ENCODE data around the gene CFAP99.

Gene CFAP99

DNA sequence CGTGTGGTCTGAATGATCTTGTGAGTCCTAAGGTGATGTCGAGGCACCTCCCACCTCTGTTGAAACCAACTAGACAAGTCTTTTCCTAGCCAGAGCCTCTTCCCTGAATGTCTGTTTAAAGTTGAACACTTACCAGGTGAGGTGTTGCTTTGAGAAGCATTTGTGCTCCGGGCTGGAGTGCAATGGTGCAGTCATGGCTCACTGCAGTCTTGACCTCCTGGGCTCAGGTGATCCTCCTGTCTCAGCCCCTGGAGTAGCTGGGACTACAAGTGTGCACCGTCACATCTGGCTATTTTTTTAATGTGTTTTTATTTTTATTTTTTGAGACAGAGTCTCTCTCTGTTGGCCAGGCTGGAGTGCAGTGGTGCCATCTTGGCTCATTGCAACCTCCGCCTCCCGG is 68.2 kb downstream of the CFAP99 start:
- ATAC-seq = no peak
- TF ChIP-seq ZNF70 (CRISPR knock-in tag; IDR thresholded peaks at IDR 0.05) (no peak), CSDC2 (CRISPR knock-in tag; IDR thresholded peaks at IDR 0.05) (no peak), ESRRG (CRISPR knock-in tag; IDR thresholded peaks at IDR 0.05) (no peak), ISL1 (CRISPR knock-in tag; IDR thresholded peaks at IDR 0.05) (no peak), TOX (CRISPR knock-in tag; IDR thresholded peaks at IDR 0.05; ENCODE audit: borderline replicate concordance) (no peak), BACH2 (CRISPR knock-in tag; IDR thresholded peaks at IDR 0.05; ENCODE audit: borderline replicate concordance) (no peak), GLIS3 (CRISPR knock-in tag; IDR thresholded peaks at IDR 0.05) (no peak), SNAI2 (CRISPR knock-in tag; IDR thresholded peaks at IDR 0.05) (no peak), RARB (CRISPR knock-in tag; IDR thresholded peaks at IDR 0.05) (no peak), ZFP3 (CRISPR knock-in tag; IDR thresholded peaks at IDR 0.05) (no peak), ZC3H10 (CRISPR knock-in tag; IDR thresholded peaks at IDR 0.05) (no peak), TCF4 (CRISPR knock-in tag; IDR thresholded peaks at IDR 0.05; ENCODE audit: borderline replicate concordance) (no peak), ZFP30 (CRISPR knock-in tag; IDR thresholded peaks at IDR 0.05) (no peak), PPARA (CRISPR knock-in tag; IDR thresholded peaks at IDR 0.05; ENCODE audit: borderline replicate concordance) (no peak), ZNF565 (CRISPR knock-in tag; conservative IDR thresholded peaks at IDR 0.05; ENCODE audit: low read depth) (no peak)
- TF ChIP-seq, protein P1, sequence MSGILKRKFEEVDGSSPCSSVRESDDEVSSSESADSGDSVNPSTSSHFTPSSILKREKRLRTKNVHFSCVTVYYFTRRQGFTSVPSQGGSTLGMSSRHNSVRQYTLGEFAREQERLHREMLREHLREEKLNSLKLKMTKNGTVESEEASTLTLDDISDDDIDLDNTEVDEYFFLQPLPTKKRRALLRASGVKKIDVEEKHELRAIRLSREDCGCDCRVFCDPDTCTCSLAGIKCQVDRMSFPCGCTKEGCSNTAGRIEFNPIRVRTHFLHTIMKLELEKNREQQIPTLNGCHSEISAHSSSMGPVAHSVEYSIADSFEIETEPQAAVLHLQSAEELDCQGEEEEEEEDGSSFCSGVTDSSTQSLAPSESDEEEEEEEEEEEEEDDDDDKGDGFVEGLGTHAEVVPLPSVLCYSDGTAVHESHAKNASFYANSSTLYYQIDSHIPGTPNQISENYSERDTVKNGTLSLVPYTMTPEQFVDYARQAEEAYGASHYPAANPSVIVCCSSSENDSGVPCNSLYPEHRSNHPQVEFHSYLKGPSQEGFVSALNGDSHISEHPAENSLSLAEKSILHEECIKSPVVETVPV (CRISPR knock-in tag; IDR thresholded peaks at IDR 0.05) = no peak
- TF ChIP-seq, protein P2, sequence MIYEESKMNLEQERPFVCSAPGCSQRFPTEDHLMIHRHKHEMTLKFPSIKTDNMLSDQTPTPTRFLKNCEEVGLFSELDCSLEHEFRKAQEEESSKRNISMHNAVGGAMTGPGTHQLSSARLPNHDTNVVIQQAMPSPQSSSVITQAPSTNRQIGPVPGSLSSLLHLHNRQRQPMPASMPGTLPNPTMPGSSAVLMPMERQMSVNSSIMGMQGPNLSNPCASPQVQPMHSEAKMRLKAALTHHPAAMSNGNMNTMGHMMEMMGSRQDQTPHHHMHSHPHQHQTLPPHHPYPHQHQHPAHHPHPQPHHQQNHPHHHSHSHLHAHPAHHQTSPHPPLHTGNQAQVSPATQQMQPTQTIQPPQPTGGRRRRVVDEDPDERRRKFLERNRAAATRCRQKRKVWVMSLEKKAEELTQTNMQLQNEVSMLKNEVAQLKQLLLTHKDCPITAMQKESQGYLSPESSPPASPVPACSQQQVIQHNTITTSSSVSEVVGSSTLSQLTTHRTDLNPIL (CRISPR knock-in tag; IDR thresholded peaks at IDR 0.05; ENCODE audit: low read depth) = no peak
- TF ChIP-seq, protein P3, sequence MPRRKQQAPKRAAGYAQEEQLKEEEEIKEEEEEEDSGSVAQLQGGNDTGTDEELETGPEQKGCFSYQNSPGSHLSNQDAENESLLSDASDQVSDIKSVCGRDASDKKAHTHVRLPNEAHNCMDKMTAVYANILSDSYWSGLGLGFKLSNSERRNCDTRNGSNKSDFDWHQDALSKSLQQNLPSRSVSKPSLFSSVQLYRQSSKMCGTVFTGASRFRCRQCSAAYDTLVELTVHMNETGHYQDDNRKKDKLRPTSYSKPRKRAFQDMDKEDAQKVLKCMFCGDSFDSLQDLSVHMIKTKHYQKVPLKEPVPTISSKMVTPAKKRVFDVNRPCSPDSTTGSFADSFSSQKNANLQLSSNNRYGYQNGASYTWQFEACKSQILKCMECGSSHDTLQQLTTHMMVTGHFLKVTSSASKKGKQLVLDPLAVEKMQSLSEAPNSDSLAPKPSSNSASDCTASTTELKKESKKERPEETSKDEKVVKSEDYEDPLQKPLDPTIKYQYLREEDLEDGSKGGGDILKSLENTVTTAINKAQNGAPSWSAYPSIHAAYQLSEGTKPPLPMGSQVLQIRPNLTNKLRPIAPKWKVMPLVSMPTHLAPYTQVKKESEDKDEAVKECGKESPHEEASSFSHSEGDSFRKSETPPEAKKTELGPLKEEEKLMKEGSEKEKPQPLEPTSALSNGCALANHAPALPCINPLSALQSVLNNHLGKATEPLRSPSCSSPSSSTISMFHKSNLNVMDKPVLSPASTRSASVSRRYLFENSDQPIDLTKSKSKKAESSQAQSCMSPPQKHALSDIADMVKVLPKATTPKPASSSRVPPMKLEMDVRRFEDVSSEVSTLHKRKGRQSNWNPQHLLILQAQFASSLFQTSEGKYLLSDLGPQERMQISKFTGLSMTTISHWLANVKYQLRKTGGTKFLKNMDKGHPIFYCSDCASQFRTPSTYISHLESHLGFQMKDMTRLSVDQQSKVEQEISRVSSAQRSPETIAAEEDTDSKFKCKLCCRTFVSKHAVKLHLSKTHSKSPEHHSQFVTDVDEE (CRISPR knock-in tag; IDR thresholded peaks at IDR 0.05) = no peak
- TF ChIP-seq, protein P4, sequence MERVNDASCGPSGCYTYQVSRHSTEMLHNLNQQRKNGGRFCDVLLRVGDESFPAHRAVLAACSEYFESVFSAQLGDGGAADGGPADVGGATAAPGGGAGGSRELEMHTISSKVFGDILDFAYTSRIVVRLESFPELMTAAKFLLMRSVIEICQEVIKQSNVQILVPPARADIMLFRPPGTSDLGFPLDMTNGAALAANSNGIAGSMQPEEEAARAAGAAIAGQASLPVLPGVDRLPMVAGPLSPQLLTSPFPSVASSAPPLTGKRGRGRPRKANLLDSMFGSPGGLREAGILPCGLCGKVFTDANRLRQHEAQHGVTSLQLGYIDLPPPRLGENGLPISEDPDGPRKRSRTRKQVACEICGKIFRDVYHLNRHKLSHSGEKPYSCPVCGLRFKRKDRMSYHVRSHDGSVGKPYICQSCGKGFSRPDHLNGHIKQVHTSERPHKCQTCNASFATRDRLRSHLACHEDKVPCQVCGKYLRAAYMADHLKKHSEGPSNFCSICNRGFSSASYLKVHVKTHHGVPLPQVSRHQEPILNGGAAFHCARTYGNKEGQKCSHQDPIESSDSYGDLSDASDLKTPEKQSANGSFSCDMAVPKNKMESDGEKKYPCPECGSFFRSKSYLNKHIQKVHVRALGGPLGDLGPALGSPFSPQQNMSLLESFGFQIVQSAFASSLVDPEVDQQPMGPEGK (CRISPR knock-in tag; IDR thresholded peaks at IDR 0.05; ENCODE audit: borderline replicate concordance) = no peak
- TF ChIP-seq, protein P5, sequence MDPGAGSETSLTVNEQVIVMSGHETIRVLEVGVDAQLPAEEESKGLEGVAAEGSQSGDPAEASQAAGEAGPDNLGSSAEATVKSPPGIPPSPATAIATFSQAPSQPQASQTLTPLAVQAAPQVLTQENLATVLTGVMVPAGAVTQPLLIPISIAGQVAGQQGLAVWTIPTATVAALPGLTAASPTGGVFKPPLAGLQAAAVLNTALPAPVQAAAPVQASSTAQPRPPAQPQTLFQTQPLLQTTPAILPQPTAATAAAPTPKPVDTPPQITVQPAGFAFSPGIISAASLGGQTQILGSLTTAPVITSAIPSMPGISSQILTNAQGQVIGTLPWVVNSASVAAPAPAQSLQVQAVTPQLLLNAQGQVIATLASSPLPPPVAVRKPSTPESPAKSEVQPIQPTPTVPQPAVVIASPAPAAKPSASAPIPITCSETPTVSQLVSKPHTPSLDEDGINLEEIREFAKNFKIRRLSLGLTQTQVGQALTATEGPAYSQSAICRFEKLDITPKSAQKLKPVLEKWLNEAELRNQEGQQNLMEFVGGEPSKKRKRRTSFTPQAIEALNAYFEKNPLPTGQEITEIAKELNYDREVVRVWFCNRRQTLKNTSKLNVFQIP (CRISPR knock-in tag; IDR thresholded peaks at IDR 0.05; ENCODE audit: borderline replicate concordance, low read depth) = no peak

GRCh38 chr4:2487632-2488031 is 68.9 kb downstream of the CFAP99 start:
- TF ChIP-seq ZNF565 (CRISPR knock-in tag; conservative IDR thresholded peaks at IDR 0.05; ENCODE audit: low read depth) = no peak
- TF ChIP-seq ZNF70 (CRISPR knock-in tag; IDR thresholded peaks at IDR 0.05) = no peak
- TF ChIP-seq, protein P4 (CRISPR knock-in tag; IDR thresholded peaks at IDR 0.05; ENCODE audit: borderline replicate concordance) = no peak
- no peak for ATAC-seq

Data from SK-N-SH treated with all-trans-retinoic acid at 6 μM for 48 hours (cell line).